HCT116 (cell line): ENCODE measurements around the gene GRHL1. TPM values are rescaled to one million over a fixed set of nuclear protein-coding genes. Genes with fewer than 3 reads are reported as not detected.
A peak's percentile ranks its signal among the peaks of the same experiment; 100 is the strongest.

Source experiments
- ATAC-seq: fragments of 200-7000 bp; cut with Tn5 transposase; 2 replicates; pipeline ENCODE4 v1.9.1; 2020; ENCODE audit warnings: mild to moderate bottlenecking, moderate library complexity
- BruUV-seq: library from RNA; stranded (reverse); fragments of 400-500 nt; replicated peaks from 2 replicates; lab custom pipeline; 2021; lab: Mats Ljungman, UMichigan
- CTCF ChIA-PET: fragments of 300-600 bp; sonication (Branson Sonifier 250); formaldehyde crosslinking; loops from one replicate; lab custom pipeline; 2021; ENCODE audit warnings: antibody characterized with exemption; lab: Charles Lee
- POLR2A ChIA-PET: fragments of 300-600, 350-600 bp; sonication (Branson Sonifier 250); formaldehyde crosslinking; loops from one replicate; lab custom pipeline; 2021; ENCODE audit warnings: antibody characterized with exemption; lab: Charles Lee
- RAD21 ChIA-PET, 2 experiments: fragments of 300-600 bp; sonication (Branson Sonifier 250); formaldehyde crosslinking; loops; one replicate each; lab custom pipeline; 2023; ENCODE audit warnings: low total read pairs in 2 of 2; ENCODE audit not compliant: uncharacterized antibody in 2 of 2, unreplicated experiment in 2 of 2, low non-redundant PET in 1 of 2; lab: Charles Lee
- DNase-seq: peaks from one replicate; pipeline ENCODE4 v3.0.0-alpha.2; 2010; ENCODE audit warnings: low read depth, low spot score
- H2AFZ ChIP-seq: fragments of 200-600 bp; shearing (Covaris generic), sonication (generic); 2 replicates; pipeline ENCODE4 v1.6.1; 2017; ENCODE audit warnings: low read depth, mixed run types, mixed read lengths, antibody characterized with exemption, low read length; ENCODE audit not compliant: poor library complexity, severe bottlenecking
- H3K27ac ChIP-seq: 2 replicates; pipeline ENCODE4 v1.5.1; 2012; ENCODE audit warnings: low read depth, low read length
- H3K27me3 ChIP-seq: fragments of 200-600 bp; sonication (generic); 2 replicates; pipeline ENCODE4 v1.6.1; 2016; ENCODE audit warnings: mixed run types, low read length, mixed read lengths; ENCODE audit not compliant: insufficient read depth
- H3K36me3 ChIP-seq, 2 experiments: fragments of 200-500 bp in 1 of 2; fragments of 200-600 bp in 1 of 2; sonication (Bioruptor generic) in 1 of 2; sonication (generic) in 1 of 2; 2 replicates each; pipeline versions ENCODE4 v1.5.1 to v1.6.1; 2014 to 2016; ENCODE audit warnings: low read length in 2 of 2, inconsistent platforms in 1 of 2, mixed read lengths in 1 of 2, mixed run types in 1 of 2; ENCODE audit not compliant: insufficient read depth in 2 of 2, control insufficient read depth in 1 of 2
- H3K4me1 ChIP-seq, 2 experiments: fragments of 200-600 bp in 1 of 2; sonication (generic) in 1 of 2; 2 replicates each; pipeline versions ENCODE4 v1.5.1 to v1.6.1; 2012 to 2017; ENCODE audit warnings: low read length in 2 of 2, inconsistent platforms in 1 of 2, mild to moderate bottlenecking in 1 of 2, mixed read lengths in 1 of 2, mixed run types in 1 of 2, moderate library complexity in 1 of 2; ENCODE audit not compliant: insufficient read depth in 2 of 2, control insufficient read depth in 1 of 2
- H3K4me2 ChIP-seq: fragments of 200-600 bp; sonication (generic); 2 replicates; pipeline ENCODE4 v1.6.1; 2017; ENCODE audit warnings: mixed run types, low read length, mixed read lengths
- H3K4me3 ChIP-seq, 2 experiments: fragments of 200-600 bp in 1 of 2; sonication (generic) in 1 of 2; replicated peaks in 1 of 2; 2 replicates each; pipeline ENCODE4 v1.5.1; 2011 to 2016; ENCODE audit warnings: low read length in 2 of 2, control low read depth in 1 of 2, low read depth in 1 of 2, mild to moderate bottlenecking in 1 of 2, mixed read lengths in 1 of 2, mixed run types in 1 of 2
- H3K79me2 ChIP-seq: fragments of 200-600 bp; sonication (generic); 2 replicates; pipeline ENCODE4 v1.6.1; 2017; ENCODE audit warnings: mild to moderate bottlenecking, mixed run types, low read length, moderate library complexity, mixed read lengths; ENCODE audit not compliant: insufficient read depth
- H3K9ac ChIP-seq: fragments of 200-600 bp; sonication (generic); 2 replicates; pipeline ENCODE4 v1.6.1; 2016; ENCODE audit warnings: low read length, mixed read lengths
- H3K9me2 ChIP-seq: fragments of 200-600 bp; sonication (generic), shearing (Covaris generic); 2 replicates; pipeline ENCODE4 v1.6.1; 2017; ENCODE audit warnings: mixed run types, mild to moderate bottlenecking, moderate library complexity; ENCODE audit not compliant: insufficient read depth
- H3K9me3 ChIP-seq, 2 experiments: fragments of 200-500 bp in 1 of 2; fragments of 200-600 bp in 1 of 2; sonication (Bioruptor generic) in 1 of 2; sonication (generic) in 1 of 2; 2 replicates each; pipeline ENCODE4 v1.6.1; 2014 to 2017; ENCODE audit warnings: low read length in 2 of 2, mixed read lengths in 2 of 2, inconsistent platforms in 1 of 2, low read depth in 1 of 2, mild to moderate bottlenecking in 1 of 2, mixed run types in 1 of 2, moderate library complexity in 1 of 2; ENCODE audit not compliant: control insufficient read depth in 1 of 2, insufficient read depth in 1 of 2
- H4K20me1 ChIP-seq: fragments of 200-600 bp; sonication (generic), shearing (Covaris generic); 2 replicates; pipeline ENCODE4 v1.6.1; 2017; ENCODE audit warnings: mixed run types, mild to moderate bottlenecking, moderate library complexity; ENCODE audit not compliant: insufficient read depth
- CBX3 ChIP-seq: IDR thresholded peaks from 2 replicates; pipeline ENCODE4 v1.6.1; 2012; ENCODE audit warnings: low read depth
- EGR1 ChIP-seq: IDR thresholded peaks from 2 replicates; pipeline ENCODE4 v1.6.1; 2012; ENCODE audit warnings: low read depth
- ELF1 ChIP-seq: IDR thresholded peaks from 2 replicates; pipeline ENCODE4 v1.6.1; 2012; ENCODE audit warnings: low read depth, borderline replicate concordance
- EZH2 ChIP-seq: fragments of 200-600 bp; sonication (generic); IDR thresholded peaks from 2 replicates; pipeline ENCODE4 v1.6.1; 2017; ENCODE audit warnings: antibody characterized with exemption, mixed run types
- EZH2phosphoT487 ChIP-seq: fragments of 200-600 bp; IDR thresholded peaks from 2 replicates; pipeline ENCODE4 v1.6.1; 2018; ENCODE audit warnings: antibody characterized with exemption, borderline replicate concordance
- MAX ChIP-seq: IDR thresholded peaks from 2 replicates; pipeline ENCODE4 v1.6.1; 2012
- SP1 ChIP-seq: IDR thresholded peaks from 2 replicates; pipeline ENCODE4 v1.6.1; 2012; ENCODE audit warnings: low read depth
- TCF7L2 ChIP-seq: IDR thresholded peaks from 2 replicates; pipeline ENCODE4 v1.7.0; 2011; ENCODE audit warnings: borderline replicate concordance, inconsistent platforms; ENCODE audit not compliant: insufficient read depth, insufficient read length; ENCODE audit errors: extremely low read depth
- YY1 ChIP-seq: IDR thresholded peaks from 2 replicates; pipeline ENCODE4 v1.6.1; 2011; ENCODE audit warnings: low read length, low read depth, moderate library complexity, mild to moderate bottlenecking; ENCODE audit not compliant: insufficient replicate concordance; ENCODE audit errors: extremely low read depth
- ZFX ChIP-seq: fragments of 450-650 bp; IDR thresholded peaks from 2 replicates; pipeline ENCODE4 v1.6.1; 2017
- intact Hi-C: fragments of 100-400 bp; cut with micrococcal nuclease; formaldehyde crosslinking; loops from 2 replicates; pipeline ENCODE4 v1.10.0; 2022
- total RNA-seq: library from RNA; stranded (reverse); gene quantifications from one replicate; pipeline ENCODE4 v1.2.1, GENCODE V29; 2021; ENCODE audit not compliant: unreplicated experiment

GRHL1 gene
- total RNA-seq, 1 experiment from 2014 or later: 8.5 TPM

GRCh38 chr2:10043906-10044601 is 92.6 kb downstream of the GRHL1 start:
- ChIA-PET RAD21 (no interaction called here), CTCF (interaction anchor here (0.6 to 1.7 kb wide), 5 partner anchors 8 to 274 kb away, joined by 3 to 5 read pairs (median 4); no protein-coding TSS in a partner anchor), POLR2A (interaction anchor here (1.0 kb wide), 1 partner anchor 15 kb away, joined by 3 read pairs; no protein-coding TSS in a partner anchor)
- no TSS peak for BruUV-seq
- Histone ChIP-seq H3K9ac (no peak overlapping the region), H3K9me2 (no peaks in the 10 kb centered on the region), H3K27me3 (no peaks in the 10 kb centered on the region), H4K20me1 (no peaks in the 10 kb centered on the region), H3K4me3 (peak overlapping the region; percentile 6 to 30; a peak in 1 of 4 replicates), H2AFZ (no peak overlapping the region), H3K9me3 (peaks cover 4 to 8% of the 10 kb centered on the region in 2 experiments; a peak in 1 of 4 replicates), H3K79me2 (no peaks in the 10 kb centered on the region), H3K4me2 (peak overlapping the region; percentile 56), H3K36me3 (peaks cover 0 to 4% of the 10 kb centered on the region in 2 experiments; a peak in 1 of 4 replicates), H3K27ac (peak overlapping the region; percentile 82), H3K4me1 (peaks cover 3 to 15% of the 10 kb centered on the region in 2 experiments; a peak in 1 of 4 replicates)
- peak; percentile 75 for DNase-seq
- TF ChIP-seq EZH2: no peak
- TF ChIP-seq ZFX: peak; percentile 24; the same call in 1 of the 2 replicates
- peak; percentile 84 for TF ChIP-seq CBX3
- no peak for TF ChIP-seq EZH2phosphoT487
- no peak for TF ChIP-seq ELF1
- TF ChIP-seq MAX: peak; percentile 99
- peak; percentile 61 for TF ChIP-seq SP1
- no peak for TF ChIP-seq YY1
- no peak for TF ChIP-seq TCF7L2
- TF ChIP-seq EGR1: no peak; the same call in none of the 2 replicates
- ATAC-seq: peak; percentile 75
- intact Hi-C loops: loop anchor here (10.0 kb wide), 1 partner anchor 489 kb away; the partner anchor contains the start of gene ADAM17
